Measurements from ENCODE around the gene ICAM4. TPM values are rescaled to one million over a fixed set of nuclear protein-coding genes. Genes with fewer than 3 reads are reported as not detected.

ICAM4 gene
- total RNA-seq, 1 donor from 2014 or later: 0.72 TPM

Other genes with a start within 250 kb of the ICAM4 start
- gene SHFL, start 200.6 kb upstream of the ICAM4 start, total RNA-seq: 71.4 TPM
- gene ANGPTL6, start 184.3 kb upstream of the ICAM4 start, total RNA-seq: 1.2 TPM
- gene PPAN, start 180.6 kb upstream of the ICAM4 start, total RNA-seq: 35.0 TPM
- 17.8 TPM for gene P2RY11, start 175.3 kb upstream of the ICAM4 start, total RNA-seq
- 227 TPM for gene EIF3G, start 167.1 kb upstream of the ICAM4 start, total RNA-seq
- 44.1 TPM for gene DNMT1, start 92.0 kb upstream of the ICAM4 start, total RNA-seq
- 9.5 TPM for gene S1PR2, start 55.6 kb upstream of the ICAM4 start, total RNA-seq
- 48.7 TPM for gene MRPL4, start 34.7 kb upstream of the ICAM4 start, total RNA-seq
- gene ICAM1, start 15.8 kb upstream of the ICAM4 start, total RNA-seq: 8.5 TPM
- gene ICAM5, start 3.0 kb downstream of the ICAM4 start, total RNA-seq: 0.49 TPM
- gene ZGLP1, start 22.9 kb downstream of the ICAM4 start, total RNA-seq: 7.3 TPM
- 21.8 TPM for gene FDX2, start 29.1 kb downstream of the ICAM4 start, total RNA-seq
- gene RAVER1, start 46.6 kb downstream of the ICAM4 start, total RNA-seq: 44.6 TPM
- gene ICAM3, start 52.7 kb downstream of the ICAM4 start, total RNA-seq: 14.7 TPM
- gene TYK2, start 93.6 kb downstream of the ICAM4 start, total RNA-seq: 142 TPM
- gene CDC37, start 116.6 kb downstream of the ICAM4 start, total RNA-seq: 138 TPM
- gene PDE4A, start 133.6 kb downstream of the ICAM4 start, total RNA-seq: 15.6 TPM
- gene KEAP1, start 216.4 kb downstream of the ICAM4 start, total RNA-seq: 81.7 TPM
- 0.20 TPM for gene S1PR5, start 230.5 kb downstream of the ICAM4 start, total RNA-seq